GM18526 (cell line): ENCODE data around the gene GAS2L2.

Source experiments
- POLR2A ChIP-seq: IDR thresholded peaks from 3 replicates; pipeline ENCODE4 v1.6.1; 2011; ENCODE audit not compliant: insufficient read length; ENCODE audit errors: extremely low read depth

GAS2L2 gene

DNA sequence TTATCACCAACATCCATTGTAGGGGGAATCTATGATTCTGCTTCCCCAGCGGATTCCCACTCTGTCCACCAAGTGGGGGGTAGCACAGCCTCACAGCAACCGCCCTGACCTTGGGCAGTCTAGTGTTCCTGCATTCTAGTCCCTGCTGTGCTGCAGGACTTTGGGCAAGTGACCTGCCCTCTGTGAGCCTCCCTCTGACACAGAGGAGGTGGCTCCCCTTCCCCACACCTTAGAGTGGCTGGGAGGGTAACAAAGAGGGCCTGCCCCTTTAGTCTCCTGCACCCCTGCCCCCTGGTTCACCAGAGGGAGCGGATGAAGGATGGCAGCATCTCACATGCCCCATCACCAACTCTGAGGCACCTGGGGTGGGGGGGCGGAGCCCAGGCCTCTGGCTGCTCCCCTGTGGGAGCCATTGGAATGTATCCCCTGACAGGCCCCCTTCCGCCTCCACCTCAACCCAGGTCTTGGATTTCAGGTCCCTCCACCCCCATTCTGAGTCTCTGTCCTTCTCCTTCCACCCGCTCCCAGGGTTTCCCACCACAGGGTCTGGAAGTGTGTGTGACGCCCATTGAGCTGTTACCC, 10.1 kb downstream of the GAS2L2 start:
- TF ChIP-seq POLR2A: no peak

GRCh38 chr17:35742496-35742895, 10.5 kb downstream of the GAS2L2 start:
- TF ChIP-seq POLR2A: no peak

DNA sequence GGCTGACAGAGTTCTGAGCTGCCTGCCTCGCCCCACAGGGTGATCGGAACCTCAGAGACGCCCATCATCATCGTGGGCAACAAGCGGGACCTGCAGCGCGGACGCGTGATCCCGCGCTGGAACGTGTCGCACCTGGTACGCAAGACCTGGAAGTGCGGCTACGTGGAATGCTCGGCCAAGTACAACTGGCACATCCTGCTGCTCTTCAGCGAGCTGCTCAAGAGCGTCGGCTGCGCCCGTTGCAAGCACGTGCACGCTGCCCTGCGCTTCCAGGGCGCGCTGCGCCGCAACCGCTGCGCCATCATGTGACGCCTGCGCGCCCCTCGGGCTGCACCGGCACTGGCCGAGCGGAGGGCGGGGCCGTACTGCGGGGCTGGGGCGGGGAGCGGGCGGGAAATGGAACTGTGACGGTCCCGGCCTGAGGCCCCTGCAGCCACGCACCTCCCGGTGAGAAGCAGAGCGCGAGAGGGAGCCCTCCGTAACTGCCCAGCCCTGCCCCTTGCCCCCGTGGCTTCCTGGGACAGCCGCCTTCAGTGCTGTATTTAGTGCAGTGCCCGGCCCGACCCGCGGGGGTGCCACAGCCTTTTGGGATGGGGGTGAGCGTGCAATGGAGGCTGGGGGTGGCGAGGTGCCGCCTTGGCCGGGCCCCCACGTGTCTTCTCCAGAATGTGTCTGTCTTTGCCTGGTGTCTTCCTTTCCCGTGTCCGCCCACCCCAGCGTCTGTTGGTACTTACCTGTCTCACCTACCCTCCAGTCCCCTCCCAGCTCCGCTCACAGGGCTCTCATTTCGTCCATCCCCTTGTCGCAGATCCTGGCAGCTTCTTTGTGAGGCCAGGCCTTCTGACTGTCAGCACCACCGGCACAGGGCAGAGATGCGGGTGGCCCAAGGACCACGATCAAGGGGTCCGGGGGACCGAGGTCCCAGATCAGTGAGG, 11.8 kb downstream of the GAS2L2 start:
- TF ChIP-seq POLR2A: no peak

DNA sequence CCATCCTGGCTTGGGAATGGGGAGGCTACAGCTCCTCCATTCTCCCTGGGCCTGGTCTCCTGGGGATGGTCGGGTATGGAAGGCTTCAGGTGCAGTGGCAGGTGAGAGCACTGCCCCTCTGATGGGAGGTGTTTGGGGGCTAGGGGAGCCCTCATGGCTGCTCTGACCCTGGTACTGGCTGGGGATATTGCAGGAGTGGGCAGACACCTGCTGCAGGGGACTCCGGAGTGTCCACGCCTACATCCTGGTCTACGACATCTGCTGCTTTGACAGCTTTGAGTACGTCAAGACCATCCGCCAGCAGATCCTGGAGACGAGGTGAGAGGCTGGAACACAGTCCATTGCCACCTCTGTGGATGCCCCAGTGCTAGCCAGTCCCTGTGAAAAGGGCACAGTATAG, 12.8 kb downstream of the GAS2L2 start:
- TF ChIP-seq POLR2A: no peak

GRCh38 chr17:35738519-35739133, 14.4 kb downstream of the GAS2L2 start:
- no peak for TF ChIP-seq POLR2A

- TF ChIP-seq POLR2A: no peak
Measured at GRCh38 chr17:35736236-35736635, 16.8 kb downstream of the GAS2L2 start.

- no peak for TF ChIP-seq POLR2A
Measured at GRCh38 chr17:35735036-35735805, 17.8 kb downstream of the GAS2L2 start.

DNA sequence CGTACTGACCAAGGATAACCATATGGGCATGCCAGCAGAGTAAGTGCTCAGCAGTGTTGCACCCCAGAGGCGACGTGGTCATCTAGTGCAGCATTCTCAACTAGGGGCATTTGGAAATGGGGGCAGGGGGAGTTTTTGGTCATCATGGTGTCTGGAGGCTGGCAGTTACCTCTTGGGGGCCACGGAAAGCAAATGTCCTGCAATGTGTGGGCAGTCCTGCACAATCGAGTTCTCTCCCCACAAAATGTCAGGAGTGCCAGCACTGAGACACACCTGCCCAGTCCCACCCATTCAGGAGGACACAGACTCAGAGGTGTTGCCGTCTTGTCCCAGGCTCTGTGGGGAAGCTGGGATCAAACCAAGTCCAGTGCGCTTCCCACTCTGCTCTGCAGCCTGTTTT, 18.6 kb downstream of the GAS2L2 start:
- TF ChIP-seq POLR2A: no peak

GRCh38 chr17:35733366-35733765, 19.7 kb downstream of the GAS2L2 start:
- TF ChIP-seq POLR2A: no peak

DNA sequence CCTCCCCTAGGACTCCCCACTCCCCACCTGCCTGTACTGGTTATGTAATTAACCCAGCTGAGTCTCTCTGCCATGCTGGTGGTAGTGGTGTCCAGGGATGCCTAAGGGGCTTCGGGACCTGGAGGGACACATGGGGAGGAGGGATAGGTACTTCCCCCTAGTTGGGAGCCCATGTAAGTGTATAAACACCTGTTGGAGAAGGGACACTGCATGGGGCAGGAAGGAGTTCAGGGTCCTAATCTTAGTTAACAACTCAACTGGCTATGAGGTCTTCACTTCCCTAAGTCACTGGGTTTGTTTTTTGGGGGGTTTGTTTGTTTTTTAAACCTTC, 20.3 kb downstream of the GAS2L2 start:
- TF ChIP-seq POLR2A: no peak

DNA sequence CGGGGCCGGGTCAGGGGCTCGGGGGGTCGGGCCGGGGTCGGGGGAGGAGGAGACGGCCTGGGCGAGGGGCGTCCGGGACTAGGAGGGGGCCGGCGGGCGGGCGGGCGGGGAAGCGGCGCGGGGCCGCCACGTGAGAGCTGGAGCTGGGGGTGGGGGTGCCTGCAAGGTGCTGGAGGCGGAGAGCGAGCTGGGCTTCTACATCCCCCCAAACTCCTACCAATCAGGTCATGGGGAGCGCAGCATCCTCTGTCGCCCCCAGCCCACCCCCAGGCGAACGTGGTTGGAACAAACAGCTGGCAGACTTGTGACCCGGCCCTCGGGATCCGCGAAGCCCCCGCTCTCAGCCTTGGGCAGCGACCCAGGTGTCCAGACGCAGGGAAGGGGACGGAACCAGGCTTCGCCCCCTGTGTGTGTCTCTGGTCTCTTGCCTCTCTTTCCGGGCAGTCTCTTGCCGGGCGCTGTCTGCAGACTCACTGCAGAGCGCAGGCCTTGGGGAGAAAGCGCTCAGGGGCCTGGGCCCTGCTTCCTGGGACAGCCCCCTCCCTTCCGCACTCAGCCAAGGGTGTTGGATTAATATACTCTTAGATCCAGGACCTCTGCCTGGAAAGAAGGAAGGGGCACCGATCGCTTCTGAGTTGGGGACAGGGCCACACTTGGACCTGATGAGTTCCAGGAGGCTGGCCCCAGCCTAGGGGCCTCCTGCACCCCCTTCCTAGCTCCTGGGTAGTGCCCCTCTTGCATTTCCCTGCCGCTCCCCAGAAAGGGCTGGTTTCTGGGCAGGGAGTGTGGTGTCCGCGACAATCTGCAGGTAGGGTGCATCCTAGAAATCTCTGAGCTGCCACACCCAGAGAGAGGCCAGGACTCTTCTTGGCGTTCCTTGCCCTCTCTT, 20.9 kb downstream of the GAS2L2 start:
- TF ChIP-seq POLR2A: no peak

GRCh38 chr17:35731239-35731916, 21.7 kb downstream of the GAS2L2 start, which contains the start of gene RASL10B:
Gene RASL10B (plus strand): TSS chr17:35731639. CDS start chr17:35735185, 3,546 bp downstream.
- no peak for TF ChIP-seq POLR2A

GRCh38 chr17:35730400-35731005, 22.5 kb downstream of the GAS2L2 start:
- TF ChIP-seq POLR2A: no peak
